Ascending aorta (tissue), 2 donors: Measurements from ENCODE around the gene NCBP2L. TPM values are rescaled to one million over a fixed set of nuclear protein-coding genes. Genes with fewer than 3 reads are reported as not detected.
A peak's percentile ranks its signal among the peaks of the same experiment; 100 is the strongest.

Experiments used
- DNase-seq, 2 donors: peaks; one replicate each; pipeline ENCODE4 v3.0.0-alpha.2; 2019; ENCODE audit warnings: low spot score in 2 of 2
- H3K27ac ChIP-seq, 2 donors: fragments of 200-600 bp; sonication (generic); one replicate each; pipeline ENCODE4 v1.5.1; 2016 to 2017; ENCODE audit warnings: mild to moderate bottlenecking in 1 of 2
- H3K27me3 ChIP-seq: fragments of 200-600 bp; sonication (generic); one replicate; pipeline ENCODE4 v1.5.1; 2017
- H3K36me3 ChIP-seq, 2 donors: fragments of 200-600 bp; sonication (generic); one replicate each; pipeline ENCODE4 v1.5.1; 2016
- H3K4me1 ChIP-seq, 2 donors: fragments of 200-600 bp; sonication (generic); one replicate each; pipeline ENCODE4 v1.5.1; 2016 to 2017; ENCODE audit warnings: mild to moderate bottlenecking in 1 of 2
- H3K4me3 ChIP-seq, 2 donors: fragments of 200-600 bp; sonication (generic); one replicate each; pipeline ENCODE4 v1.5.1; 2016 to 2017; ENCODE audit warnings: mild to moderate bottlenecking in 1 of 2
- H3K9me3 ChIP-seq, 2 donors: fragments of 200-600 bp; sonication (generic); one replicate each; pipeline ENCODE4 v1.5.1; 2016
- CTCF ChIP-seq, 3 experiments: fragments of 200-600 bp in 2 of 3; fragments of 450-650 bp in 1 of 3; sonication (generic) in 2 of 3; IDR thresholded peaks; one replicate each; pipeline ENCODE4 v1.5.1; 2016 to 2019; ENCODE audit warnings: antibody characterized with exemption in 3 of 3, mild to moderate bottlenecking in 1 of 3, moderate library complexity in 1 of 3
- intact Hi-C: fragments of 100-400 bp; cut with DNase I; formaldehyde crosslinking; loops from one replicate; pipeline ENCODE4 v1.15.1; 2023
- total RNA-seq: library from RNA; depleted of rRNA; stranded (reverse); fragments of >200 nt; gene quantifications from one replicate; pipeline ENCODE4 v1.1.0, GENCODE V29; 2016

Gene NCBP2L
- total RNA-seq, 1 donor from 2014 or later, result not detected

- no peaks in the 10 kb centered on the region for H3K9me3 ChIP-seq
- H3K27me3 ChIP-seq, result no peaks in the 10 kb centered on the region
- intact Hi-C loops, result no loop called here
- peak overlapping the region; percentile 63 to 73 for H3K27ac ChIP-seq
- peaks cover 3 to 8% of the 10 kb centered on the region in 2 donors for H3K4me1 ChIP-seq
- H3K4me3 ChIP-seq, result no peak overlapping the region
- no peak for TF ChIP-seq CTCF (IDR thresholded peaks at IDR 0.05)
- no peak for DNase-seq
- no peaks in the 10 kb centered on the region for H3K36me3 ChIP-seq
Observed at GRCh38 chrX:107747596-107748161, 29.9 kb upstream of the NCBP2L start.

GRCh38 chrX:107748506-107748905 is 29.0 kb upstream of the NCBP2L start:
- no peak for DNase-seq
- TF ChIP-seq CTCF (IDR thresholded peaks at IDR 0.05), result no peak
- Histone ChIP-seq H3K9me3 (no peaks in the 10 kb centered on the region), H3K27ac (peak overlapping the region; percentile 63 to 73), H3K4me1 (peaks cover 0 to under 1% of the 10 kb centered on the region in 2 donors), H3K36me3 (no peaks in the 10 kb centered on the region), H3K27me3 (no peaks in the 10 kb centered on the region), H3K4me3 (no peak overlapping the region)
- intact Hi-C loops, result no loop called here

- Histone ChIP-seq H3K4me1 (no peaks in the 10 kb centered on the region), H3K27me3 (no peaks in the 10 kb centered on the region), H3K27ac (no peak overlapping the region), H3K9me3 (no peaks in the 10 kb centered on the region), H3K36me3 (no peaks in the 10 kb centered on the region), H3K4me3 (no peak overlapping the region)
- no peak for TF ChIP-seq CTCF (IDR thresholded peaks at IDR 0.05)
- intact Hi-C loops, result no loop called here
- DNase-seq, result no peak
Observed at GRCh38 chrX:107750263-107750662, 27.3 kb upstream of the NCBP2L start.

GRCh38 chrX:107750861-107751445 is 26.6 kb upstream of the NCBP2L start:
- no peaks in the 10 kb centered on the region for H3K9me3 ChIP-seq
- no peak overlapping the region for H3K27ac ChIP-seq
- no peak for DNase-seq
- intact Hi-C loops, result no loop called here
- no peak for TF ChIP-seq CTCF (IDR thresholded peaks at IDR 0.05)
- H3K4me1 ChIP-seq, result no peaks in the 10 kb centered on the region
- H3K4me3 ChIP-seq, result no peak overlapping the region
- H3K36me3 ChIP-seq, result no peaks in the 10 kb centered on the region
- H3K27me3 ChIP-seq, result no peaks in the 10 kb centered on the region

- H3K27ac ChIP-seq, result no peak overlapping the region
- intact Hi-C loops, result no loop called here
- no peak for TF ChIP-seq CTCF (IDR thresholded peaks at IDR 0.05)
Observed at GRCh38 chrX:107752043-107752442, 25.5 kb upstream of the NCBP2L start.

More at GRCh38 chrX:107752043-107752442, 25.5 kb upstream of the NCBP2L start:
- no peaks in the 10 kb centered on the region for H3K4me1 ChIP-seq
- H3K9me3 ChIP-seq, result no peaks in the 10 kb centered on the region
- DNase-seq, result no peak
- H3K36me3 ChIP-seq, result no peaks in the 10 kb centered on the region
- no peaks in the 10 kb centered on the region for H3K27me3 ChIP-seq
- H3K4me3 ChIP-seq, result no peak overlapping the region
